Activated naive CD4-positive, alpha-beta T cell treated with anti-CD3 and anti-CD28 coated beads, Interleukin-2, amount 50 U/mL, for 24 hours (primary cell): Measurements from ENCODE around the gene PSME4.
"Not testable (repeated sequence)": the region's sequence is repeated elsewhere in the genome, so short reads cannot be mapped to it uniquely, and the experiment has no call there.

Experiments used
- H3K27ac Mint-ChIP-seq: one replicate; pipeline ENCODE4 v1.8.0; 2021; ENCODE audit warnings: mild to moderate bottlenecking, mixed read lengths
- H3K27me3 Mint-ChIP-seq: one replicate; pipeline ENCODE4 v1.8.0; 2021; ENCODE audit warnings: mixed read lengths
- H3K36me3 Mint-ChIP-seq: one replicate; pipeline ENCODE4 v1.8.0; 2021; ENCODE audit warnings: mixed read lengths
- H3K4me1 Mint-ChIP-seq: one replicate; pipeline ENCODE4 v1.8.0; 2021; ENCODE audit warnings: mixed read lengths
- H3K4me3 Mint-ChIP-seq: one replicate; pipeline ENCODE4 v1.8.0; 2021; ENCODE audit warnings: mild to moderate bottlenecking, mixed read lengths
- H3K9me3 Mint-ChIP-seq: one replicate; pipeline ENCODE4 v1.8.0; 2021; ENCODE audit warnings: mixed read lengths

PSME4 gene

GRCh38 chr2:53969968-53970723 lies 647 bp downstream of the PSME4 start:
- Mint-ChIP-seq H3K4me1 (peaks cover 61% of the 10 kb centered on the region), H3K36me3 (peaks cover 12% of the 10 kb centered on the region), H3K9me3 (no peaks in the 10 kb centered on the region), H3K27ac (peak overlapping the region; percentile 98), H3K4me3 (peak overlapping the region; percentile 90), H3K27me3 (no peaks in the 10 kb centered on the region)

- Mint-ChIP-seq H3K36me3 (peaks cover 10% of the 10 kb centered on the region), H3K4me1 (peaks cover 65% of the 10 kb centered on the region), H3K27ac (peak overlapping the region; percentile 98), H3K27me3 (no peaks in the 10 kb centered on the region), H3K9me3 (no peaks in the 10 kb centered on the region), H3K4me3 (peak overlapping the region; percentile 90)
These were observed 1.4 kb downstream of the PSME4 start for GRCh38 chr2:53969285-53969967.

GRCh38 chr2:53964987-53965687 lies 5.7 kb downstream of the PSME4 start:
- Mint-ChIP-seq H3K4me1 (peaks cover 83% of the 10 kb centered on the region), H3K4me3 (peak overlapping the region; percentile 31), H3K36me3 (peaks cover 12% of the 10 kb centered on the region), H3K9me3 (no peaks in the 10 kb centered on the region), H3K27ac (peak overlapping the region; percentile 3), H3K27me3 (no peaks in the 10 kb centered on the region)

GRCh38 chr2:53964257-53964952 lies 6.4 kb downstream of the PSME4 start:
- no peaks in the 10 kb centered on the region for H3K9me3 Mint-ChIP-seq
- peak overlapping the region; percentile 31 for H3K4me3 Mint-ChIP-seq
- no peaks in the 10 kb centered on the region for H3K27me3 Mint-ChIP-seq
- peak overlapping the region; percentile 10 for H3K27ac Mint-ChIP-seq
- peaks cover 85% of the 10 kb centered on the region for H3K4me1 Mint-ChIP-seq
- H3K36me3 Mint-ChIP-seq = peaks cover 12% of the 10 kb centered on the region

GRCh38 chr2:53961478-53962216 lies 9.1 kb downstream of the PSME4 start:
- not testable (repeated sequence) for H3K9me3 Mint-ChIP-seq, H3K36me3 Mint-ChIP-seq, H3K27me3 Mint-ChIP-seq, H3K4me3 Mint-ChIP-seq
- Mint-ChIP-seq H3K27ac (peak overlapping the region; percentile 17), H3K4me1 (peaks cover 82% of the 10 kb centered on the region)

- peaks cover 76% of the 10 kb centered on the region for H3K4me1 Mint-ChIP-seq
- no peaks in the 10 kb centered on the region for H3K9me3 Mint-ChIP-seq
- no peak overlapping the region for H3K27ac Mint-ChIP-seq
- peaks cover 8% of the 10 kb centered on the region for H3K36me3 Mint-ChIP-seq
- H3K27me3 Mint-ChIP-seq = no peaks in the 10 kb centered on the region
- H3K4me3 Mint-ChIP-seq = peak overlapping the region; percentile 7
These were observed 10.3 kb downstream of the PSME4 start for GRCh38 chr2:53960476-53960875.

- Mint-ChIP-seq H3K9me3 (no peaks in the 10 kb centered on the region), H3K27me3 (no peaks in the 10 kb centered on the region), H3K36me3 (peaks cover 6% of the 10 kb centered on the region), H3K4me3 (no peak overlapping the region), H3K27ac (peak overlapping the region; percentile 8), H3K4me1 (peaks cover 59% of the 10 kb centered on the region)
These were observed 12.3 kb downstream of the PSME4 start for GRCh38 chr2:53958443-53958842.

- H3K9me3 Mint-ChIP-seq = no peaks in the 10 kb centered on the region
- H3K4me1 Mint-ChIP-seq = peaks cover 40% of the 10 kb centered on the region
- H3K36me3 Mint-ChIP-seq = peaks cover 6% of the 10 kb centered on the region
- H3K27me3 Mint-ChIP-seq = no peaks in the 10 kb centered on the region
- H3K4me3 Mint-ChIP-seq = no peak overlapping the region
- peak overlapping the region; percentile 46 for H3K27ac Mint-ChIP-seq
These were observed 18.3 kb downstream of the PSME4 start for GRCh38 chr2:53952519-53952918.

GRCh38 chr2:53949457-53949856 lies 21.3 kb downstream of the PSME4 start:
- Mint-ChIP-seq H3K9me3 (no peaks in the 10 kb centered on the region), H3K27ac (peak overlapping the region; percentile 62), H3K4me3 (peak overlapping the region; percentile 49), H3K27me3 (no peaks in the 10 kb centered on the region), H3K4me1 (peaks cover 48% of the 10 kb centered on the region), H3K36me3 (peaks cover 12% of the 10 kb centered on the region)

- Mint-ChIP-seq H3K4me1 (peaks cover 49% of the 10 kb centered on the region), H3K36me3 (peaks cover 18% of the 10 kb centered on the region), H3K27ac (peak overlapping the region; percentile 52), H3K9me3 (no peaks in the 10 kb centered on the region), H3K27me3 (no peaks in the 10 kb centered on the region), H3K4me3 (no peak overlapping the region)
These were observed 25.3 kb downstream of the PSME4 start for GRCh38 chr2:53945538-53945937.

GRCh38 chr2:53944542-53944941 lies 26.3 kb downstream of the PSME4 start:
- Mint-ChIP-seq H3K4me1 (peaks cover 43% of the 10 kb centered on the region), H3K27ac (no peak overlapping the region), H3K27me3 (no peaks in the 10 kb centered on the region), H3K36me3 (peaks cover 18% of the 10 kb centered on the region), H3K4me3 (no peak overlapping the region), H3K9me3 (no peaks in the 10 kb centered on the region)

GRCh38 chr2:53942280-53942679 lies 28.5 kb downstream of the PSME4 start:
- Mint-ChIP-seq H3K9me3 (no peaks in the 10 kb centered on the region), H3K4me1 (peaks cover 35% of the 10 kb centered on the region), H3K4me3 (no peak overlapping the region), H3K27ac (no peak overlapping the region), H3K36me3 (peaks cover 17% of the 10 kb centered on the region), H3K27me3 (no peaks in the 10 kb centered on the region)

GRCh38 chr2:53941749-53942148 lies 29.0 kb downstream of the PSME4 start:
- H3K4me1 Mint-ChIP-seq = peaks cover 31% of the 10 kb centered on the region
- no peak overlapping the region for H3K27ac Mint-ChIP-seq
- H3K4me3 Mint-ChIP-seq = no peak overlapping the region
- no peaks in the 10 kb centered on the region for H3K9me3 Mint-ChIP-seq
- peaks cover 19% of the 10 kb centered on the region for H3K36me3 Mint-ChIP-seq
- H3K27me3 Mint-ChIP-seq = no peaks in the 10 kb centered on the region

- H3K4me1 Mint-ChIP-seq = peaks cover 18% of the 10 kb centered on the region
- H3K27ac Mint-ChIP-seq = no peak overlapping the region
- H3K27me3 Mint-ChIP-seq = no peaks in the 10 kb centered on the region
- no peaks in the 10 kb centered on the region for H3K9me3 Mint-ChIP-seq
- no peak overlapping the region for H3K4me3 Mint-ChIP-seq
- peaks cover 20% of the 10 kb centered on the region for H3K36me3 Mint-ChIP-seq
These were observed 31.1 kb downstream of the PSME4 start for GRCh38 chr2:53939656-53940055.

GRCh38 chr2:53938904-53939303 lies 31.9 kb downstream of the PSME4 start:
- Mint-ChIP-seq H3K27ac (no peak overlapping the region), H3K27me3 (no peaks in the 10 kb centered on the region), H3K4me1 (peaks cover 21% of the 10 kb centered on the region), H3K4me3 (no peak overlapping the region), H3K9me3 (no peaks in the 10 kb centered on the region), H3K36me3 (peaks cover 24% of the 10 kb centered on the region)
